Adipose tissue (tissue), 3 donors: Measurements from ENCODE around the gene RIIAD1. TPM values are rescaled to one million over a fixed set of nuclear protein-coding genes. Genes with fewer than 3 reads are reported as not detected.

Experiments
- H3K27ac ChIP-seq: one replicate; pipeline ENCODE4 v1.5.1; 2013; ENCODE audit warnings: low read depth, low read length
- WGBS, 3 donors: extraction: QIAGEN DNeasy Blood & Tissue Kit; methylation state at CpG; one replicate each; pipeline ENCODE4 v1.1.7; 2013; 5-methylcytosine and 5-hydroxymethylcytosine counted together
- polyA plus RNA-seq, 3 donors: library from polyadenylated mRNA; stranded (reverse); fragments of 200-250 nt; gene quantifications; one replicate each; pipeline ENCODE4 v1.2.3, GENCODE V29; 2013
- donor health status: healthy with polysubstance abuse.
- donor health status: Bipolar disorder and iron deficiency.
- donor health status: healthy.

RIIAD1 gene
- polyA plus RNA-seq, 3 donors: not detected

DNA sequence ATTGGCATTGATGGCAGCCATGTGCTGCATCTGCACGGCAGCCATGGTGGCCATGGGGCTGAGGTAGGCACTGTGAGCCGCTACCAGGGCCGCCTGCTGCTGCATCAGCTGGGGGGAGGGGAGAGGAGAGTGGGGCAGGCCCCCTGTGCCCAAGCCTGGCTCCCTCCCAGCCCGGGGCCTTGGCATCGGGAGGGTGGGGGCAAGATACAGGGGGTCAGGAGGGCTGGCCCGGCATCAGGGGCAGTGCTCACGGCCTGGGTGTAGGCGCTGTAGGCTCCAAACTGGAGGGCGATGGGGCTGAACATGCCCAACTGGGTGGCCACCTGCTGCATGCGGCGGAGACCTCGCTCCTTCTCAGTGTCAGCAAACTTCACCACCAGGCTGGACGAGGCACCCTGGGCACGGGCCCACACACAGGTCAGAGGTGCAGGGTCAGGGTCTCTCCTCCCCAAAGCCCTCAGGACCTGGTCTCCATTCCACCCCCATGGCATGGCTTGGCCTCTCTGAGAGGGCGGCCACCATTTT is 13.7 kb upstream of the RIIAD1 start:
- no peak overlapping the region for H3K27ac ChIP-seq
- 91 to 93% (median 92%) methylated on average over 14 to 15 of the region's 15 CpGs for WGBS, 3 donors

DNA sequence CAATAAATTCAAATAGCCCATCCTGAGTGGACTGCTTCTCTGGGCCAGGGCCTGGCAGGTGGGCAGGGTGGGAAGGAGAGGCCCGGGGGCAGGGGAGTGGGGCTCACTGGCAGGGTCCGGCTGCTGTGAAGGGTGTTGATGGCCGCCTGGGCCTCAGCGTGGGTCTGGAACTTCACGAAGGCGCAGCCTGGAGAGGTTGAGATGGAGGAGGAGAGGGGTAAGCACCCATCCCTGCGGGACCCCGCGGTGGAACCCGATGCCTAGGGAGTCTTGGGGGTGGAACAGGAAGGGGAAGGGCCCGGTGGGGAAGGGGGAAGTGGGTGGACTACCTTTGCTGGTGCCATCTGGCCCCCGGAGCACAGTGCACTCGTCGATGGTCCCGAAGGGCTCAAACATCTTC is 12.4 kb upstream of the RIIAD1 start:
- 72 to 81% (median 79%) methylated on average over 13 to 15 of the region's 15 CpGs for WGBS, 3 donors
- H3K27ac ChIP-seq: no peak overlapping the region

DNA sequence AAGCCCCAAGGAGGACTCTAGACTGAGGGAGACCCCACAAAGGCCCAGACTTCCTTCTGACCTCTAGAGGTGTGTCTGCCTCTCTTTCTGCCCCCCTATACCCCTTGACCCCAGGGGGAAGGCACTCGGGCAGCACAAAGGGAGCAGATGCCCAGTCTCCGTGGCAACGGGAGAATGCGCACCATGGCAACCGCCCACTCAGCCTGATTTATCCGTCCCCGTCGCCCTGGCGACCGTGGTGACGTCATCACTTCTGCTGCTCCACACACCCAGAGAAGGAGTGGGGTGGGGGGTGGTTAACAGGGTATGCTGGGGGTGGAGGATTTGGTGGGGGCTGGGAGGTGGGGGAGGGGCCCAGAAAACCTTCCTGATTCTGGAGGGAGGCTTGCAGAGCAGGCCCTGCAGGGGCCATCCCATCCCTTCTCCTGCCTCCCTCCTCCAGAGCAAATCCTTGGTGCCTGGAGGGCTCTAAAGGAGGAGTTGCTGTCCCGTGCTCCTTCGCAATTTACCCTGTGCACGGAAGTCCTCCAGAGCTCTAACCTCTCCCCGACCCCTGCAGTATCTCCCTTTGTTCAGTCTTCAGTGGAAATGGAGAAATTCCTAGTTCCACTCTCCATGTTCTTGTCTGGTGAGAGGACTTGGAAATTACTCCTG is 11.0 kb upstream of the RIIAD1 start:
- WGBS, 3 donors: 41 to 57% (median 55%) methylated on average over 15 of the region's 15 CpGs
- no peak overlapping the region for H3K27ac ChIP-seq

DNA sequence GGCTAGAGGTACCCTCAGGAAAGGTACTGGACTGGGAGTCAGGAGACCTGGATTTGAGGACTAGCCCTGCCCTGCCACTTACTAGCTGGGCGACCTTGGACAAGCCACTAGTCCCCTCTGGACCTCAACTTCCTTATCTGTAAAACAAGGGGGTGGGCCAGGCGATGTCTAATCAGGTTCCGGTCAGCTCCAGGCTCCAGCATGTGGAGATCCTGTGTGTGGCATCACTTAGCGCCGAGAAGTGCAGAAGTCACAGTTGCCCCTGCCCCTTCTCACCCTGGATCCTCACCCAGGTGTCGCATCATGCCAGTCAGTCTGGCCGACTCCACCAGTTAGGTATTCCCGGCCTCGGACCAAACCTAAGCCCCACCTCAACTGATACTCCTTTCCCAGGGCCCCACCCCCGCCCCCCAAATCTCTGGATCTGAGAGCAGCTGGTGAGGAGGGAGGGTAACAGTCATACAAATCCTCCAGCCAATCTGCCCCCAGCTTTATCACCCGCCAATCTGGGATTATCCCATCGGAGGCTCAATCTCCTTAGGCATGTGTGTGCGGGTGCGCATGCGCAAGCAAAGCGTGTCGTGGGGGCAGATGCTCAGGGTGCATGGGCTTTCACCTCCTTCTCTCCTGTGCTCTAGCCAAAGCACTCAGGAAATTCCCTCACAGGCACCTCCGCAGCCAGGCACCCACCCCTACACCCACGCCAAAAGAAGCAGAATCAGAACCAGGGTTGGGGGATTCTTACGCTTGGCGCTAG is 10.1 kb upstream of the RIIAD1 start:
- no peak overlapping the region for H3K27ac ChIP-seq
- 78 to 84% (median 83%) methylated on average over 21 of the region's 21 CpGs for WGBS, 3 donors

DNA sequence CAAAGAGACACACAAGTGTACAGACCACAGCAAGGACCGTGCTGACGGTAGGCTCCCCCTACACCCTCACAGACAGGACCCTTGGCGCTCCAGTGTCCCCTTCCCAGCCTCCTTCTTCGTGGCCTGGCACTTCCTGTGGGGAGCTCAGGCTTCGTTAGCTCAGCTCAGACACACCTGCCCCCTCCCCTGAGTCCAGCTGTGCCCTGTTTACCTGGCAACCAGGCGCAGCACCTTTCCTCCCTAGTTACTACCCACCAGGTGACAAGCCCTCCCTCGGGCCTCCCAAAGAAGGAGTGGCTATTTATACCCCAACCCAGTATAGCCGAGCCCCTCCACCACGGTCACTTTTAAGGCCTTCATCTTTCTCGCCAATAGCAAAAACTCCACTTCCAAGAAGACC is 9.4 kb upstream of the RIIAD1 start:
- 65 to 67% (median 67%) methylated on average over 10 of the region's 10 CpGs for WGBS, 3 donors
- no peak overlapping the region for H3K27ac ChIP-seq

DNA sequence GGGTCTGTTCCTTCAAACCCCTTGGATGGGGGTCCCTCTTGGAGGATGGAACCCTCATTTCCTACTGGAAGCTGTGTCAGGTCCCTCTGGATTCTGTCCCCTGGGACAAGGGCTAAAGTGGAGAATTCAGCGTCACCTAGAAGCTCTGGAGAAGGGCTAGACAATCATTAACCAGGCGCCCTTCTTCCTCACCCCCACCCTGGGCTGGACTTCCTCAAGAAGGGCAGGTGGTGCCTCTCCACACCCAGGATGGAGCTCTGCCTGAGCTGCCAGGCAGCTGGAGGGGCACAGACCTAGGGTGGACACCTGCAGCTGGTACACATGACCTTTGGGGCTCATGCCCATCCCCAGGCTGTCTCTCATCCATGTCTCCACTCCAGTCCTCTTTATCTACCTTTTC is 8.3 kb upstream of the RIIAD1 start:
- H3K27ac ChIP-seq: no peak overlapping the region
- 31 to 81% (median 76%) methylated on average over 2 of the region's 2 CpGs for WGBS, 3 donors

DNA sequence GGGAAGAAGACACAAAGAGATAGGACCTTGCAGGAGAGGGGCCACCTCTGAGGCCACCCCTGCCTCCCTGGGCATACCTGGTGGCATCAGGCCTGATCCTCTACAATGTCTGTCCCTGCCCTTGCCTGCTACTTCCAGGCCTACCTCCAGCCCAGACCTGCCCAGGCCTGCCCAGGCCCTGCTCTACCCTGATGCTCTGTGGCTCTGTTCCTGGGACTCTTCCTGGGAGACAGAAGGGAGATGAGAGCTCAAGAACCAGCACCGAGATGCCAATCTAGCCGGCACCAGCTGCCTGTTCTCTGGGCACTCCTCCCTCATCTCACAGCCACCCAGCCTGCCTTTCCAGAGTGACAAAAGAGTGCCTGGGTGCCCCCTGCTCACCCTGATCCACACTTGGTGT is 7.4 kb upstream of the RIIAD1 start:
- no peak overlapping the region for H3K27ac ChIP-seq
- 83 to 96% (median 90%) methylated on average over 1 to 2 of the region's 2 CpGs for WGBS, 3 donors

DNA sequence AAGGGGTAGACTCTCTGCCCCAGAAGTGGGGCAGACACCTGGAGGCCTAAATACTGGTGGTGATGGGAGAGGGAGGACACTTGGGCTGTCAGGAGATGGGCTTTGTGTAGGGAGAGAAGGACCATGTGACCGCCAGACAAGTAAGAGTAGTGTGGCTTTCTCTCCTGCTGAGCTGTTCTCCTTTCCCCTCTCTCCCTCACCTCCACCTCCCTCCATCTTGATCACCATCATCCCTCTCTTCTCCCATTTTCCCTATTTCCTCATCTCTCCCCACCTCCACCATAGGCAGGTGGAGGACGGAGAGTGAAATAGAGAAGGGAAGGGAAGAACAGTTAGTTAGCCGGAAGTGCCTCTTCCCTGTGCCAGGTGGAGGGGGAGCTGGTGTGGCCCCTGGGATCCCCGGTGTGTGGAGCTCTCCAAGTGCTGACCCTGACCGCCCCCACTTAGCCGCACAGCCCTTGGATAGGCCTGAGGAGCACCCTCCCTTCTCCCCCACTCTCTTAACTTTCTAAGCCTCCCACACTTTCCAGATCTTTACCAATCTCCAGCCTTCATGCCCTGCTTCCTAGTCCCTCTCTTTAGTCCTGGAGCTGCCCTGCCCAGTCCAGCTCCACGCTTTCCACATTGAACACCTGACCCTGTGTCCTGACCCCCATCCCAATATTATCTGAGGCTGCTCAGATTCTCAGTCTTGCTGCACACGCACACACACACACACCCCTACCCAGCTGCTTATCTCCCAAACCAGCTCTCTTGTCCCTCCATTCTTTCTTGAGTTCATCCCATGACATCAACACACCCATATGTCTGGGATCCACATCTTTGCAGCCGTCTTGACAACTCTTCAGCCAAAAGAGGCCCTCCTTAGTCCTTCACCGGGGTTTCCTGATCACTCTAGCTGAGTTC is 6.2 kb upstream of the RIIAD1 start:
- H3K27ac ChIP-seq: no peak overlapping the region
- 65 to 72% (median 66%) methylated on average over 10 of the region's 10 CpGs for WGBS, 3 donors

DNA sequence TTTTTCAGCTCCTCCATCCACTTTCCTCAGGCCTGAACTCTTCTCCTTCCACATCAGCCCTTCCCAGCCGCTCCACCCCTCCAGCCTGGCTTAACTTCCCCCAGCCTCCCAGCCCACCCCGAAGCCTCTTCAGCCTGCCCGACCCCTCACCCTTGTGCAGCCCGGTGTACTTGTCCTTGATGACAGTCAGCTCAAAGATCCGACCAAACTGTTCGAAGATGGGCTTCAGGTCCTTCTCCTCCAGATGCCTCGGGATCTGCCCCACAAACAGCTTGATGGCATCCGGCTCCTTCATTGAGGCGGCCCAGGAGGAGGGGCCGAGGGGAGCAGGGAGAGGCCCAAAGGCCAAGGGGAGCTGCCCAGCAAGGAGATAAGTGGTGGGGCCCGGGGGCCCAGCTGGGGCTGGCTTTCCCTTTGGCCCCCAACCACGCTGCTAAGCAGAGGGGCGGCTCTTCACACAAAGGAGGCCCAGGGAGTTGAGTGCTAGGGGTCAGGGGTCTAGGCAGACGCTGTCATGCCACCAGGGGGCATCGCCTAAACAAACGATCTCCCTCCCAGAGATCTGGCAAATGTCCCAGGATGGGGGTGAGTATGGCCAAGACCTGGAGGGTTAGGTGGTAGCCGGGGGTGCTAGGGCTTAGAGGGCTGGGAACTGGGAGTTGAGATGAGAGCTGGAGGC is 5.5 kb upstream of the RIIAD1 start:
- 37 to 41% (median 41%) methylated on average over 17 of the region's 17 CpGs for WGBS, 3 donors
- no peak overlapping the region for H3K27ac ChIP-seq

DNA sequence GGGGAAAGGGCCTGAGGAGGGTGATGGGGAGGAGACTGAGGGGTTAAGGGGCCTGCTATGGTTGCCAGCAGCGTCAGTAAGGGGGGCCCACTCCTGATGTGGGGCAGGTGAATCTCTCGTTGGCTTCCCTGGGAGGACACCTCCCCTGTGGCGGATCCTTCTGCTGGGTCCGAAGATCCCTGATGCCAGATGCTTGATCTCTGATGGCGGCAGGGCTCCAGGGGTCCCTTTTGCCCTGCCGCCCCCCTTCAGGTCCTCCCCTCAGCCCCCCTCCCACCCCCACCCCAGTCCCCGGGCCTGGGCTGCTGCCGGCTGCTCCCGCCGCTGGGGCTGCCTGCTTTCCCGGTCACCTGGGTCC is 4.9 kb upstream of the RIIAD1 start:
- WGBS, 3 donors: 2 to 23% (median 7%) methylated on average over 5 to 11 of the region's 11 CpGs
- H3K27ac ChIP-seq: no peak overlapping the region

DNA sequence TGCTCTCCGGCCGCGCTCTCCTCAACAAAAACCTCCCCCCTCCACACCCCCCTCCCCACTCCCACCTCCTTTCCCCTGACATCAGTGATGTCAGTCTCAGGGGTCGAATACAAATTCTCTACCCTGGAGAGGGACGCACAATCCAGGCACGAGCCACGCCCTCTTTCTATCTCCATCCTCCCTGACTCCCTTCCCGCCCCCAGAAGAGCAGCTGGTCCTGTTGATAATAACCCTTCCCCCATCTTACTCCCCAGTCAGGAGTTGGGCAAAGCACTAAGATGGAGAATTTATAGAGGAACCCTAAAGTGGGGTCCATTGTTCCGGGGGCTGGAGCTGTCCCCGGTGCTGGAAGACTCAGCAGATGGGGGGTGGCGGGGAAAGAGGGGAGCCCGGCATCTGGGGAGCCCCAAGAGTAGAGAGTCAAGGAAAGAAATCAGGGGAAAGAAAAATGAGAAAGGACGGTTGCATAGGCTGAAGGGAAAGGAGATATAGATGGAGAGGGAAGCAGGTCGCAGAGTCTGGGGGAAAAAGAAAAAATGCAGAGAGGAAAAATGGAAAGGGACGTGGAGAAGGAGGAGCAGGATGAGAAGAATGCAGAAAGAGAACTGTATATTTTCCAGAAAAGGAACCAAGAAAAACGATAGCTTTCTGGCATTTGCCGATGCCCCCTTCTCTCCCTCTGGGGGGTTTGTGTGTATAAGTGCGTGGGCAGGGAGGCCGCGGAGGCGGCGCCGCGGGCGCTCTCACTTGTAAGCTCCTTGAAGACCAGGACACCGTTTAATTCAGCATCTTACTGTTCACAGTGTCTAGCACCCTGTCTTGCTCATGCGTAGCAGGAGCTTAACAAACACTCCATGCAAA is 4.3 kb upstream of the RIIAD1 start, which contains the start of gene CELF3:
Gene CELF3 (minus strand): TSS at position 33 of the 861 bp plus-strand sequence. CDS start 783 bp downstream, outside the sequence.
- 5 to 8% (median 7%) methylated on average over 25 to 27 of the region's 27 CpGs for WGBS, 3 donors
- H3K27ac ChIP-seq: no peak within 1 kb of the TSS

DNA sequence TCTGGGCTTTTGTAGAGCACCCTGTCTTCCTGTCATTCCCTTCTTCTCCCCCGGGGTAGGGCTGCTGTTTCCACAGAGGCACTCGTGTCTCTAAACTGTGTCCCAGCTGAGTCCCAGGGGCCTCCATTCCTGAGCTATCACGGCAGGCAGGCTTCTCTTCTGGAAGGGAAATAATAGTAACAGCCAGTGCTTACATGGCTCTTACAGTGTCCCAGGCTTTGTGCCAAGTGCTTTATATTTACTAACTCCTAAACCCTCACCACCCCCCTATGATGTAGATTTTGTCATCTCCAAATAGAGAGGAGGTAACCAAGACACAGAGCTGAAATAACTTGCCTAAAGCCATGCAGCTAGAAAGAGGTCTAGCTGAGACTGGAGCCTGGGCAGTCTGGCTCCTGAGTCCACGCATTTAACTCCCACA is 3.3 kb upstream of the RIIAD1 start:
- H3K27ac ChIP-seq: no peak overlapping the region
- 41 to 45% (median 45%) methylated on average over 4 of the region's 4 CpGs for WGBS, 3 donors

DNA sequence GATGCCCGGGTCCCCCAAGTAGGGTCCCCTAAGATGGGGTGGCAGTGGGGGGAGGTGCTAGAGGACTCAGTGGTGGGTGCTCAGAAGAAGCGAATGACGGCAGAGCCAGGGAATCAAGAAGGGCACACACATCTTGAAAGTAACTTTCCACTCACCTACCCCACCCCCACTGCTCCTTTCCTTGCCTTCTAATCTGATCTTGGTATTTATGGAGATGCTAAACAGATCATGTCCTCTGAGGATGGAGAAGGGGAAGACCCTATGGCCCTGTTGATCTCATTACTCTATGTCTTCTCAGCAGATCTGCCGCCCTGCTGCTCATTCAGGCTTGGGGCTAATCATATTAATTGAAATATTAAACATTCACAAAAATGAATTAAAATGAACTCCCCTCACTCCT is 2.7 kb upstream of the RIIAD1 start:
- no peak overlapping the region for H3K27ac ChIP-seq
- 68 to 88% (median 82%) methylated on average over 4 of the region's 4 CpGs for WGBS, 3 donors

DNA sequence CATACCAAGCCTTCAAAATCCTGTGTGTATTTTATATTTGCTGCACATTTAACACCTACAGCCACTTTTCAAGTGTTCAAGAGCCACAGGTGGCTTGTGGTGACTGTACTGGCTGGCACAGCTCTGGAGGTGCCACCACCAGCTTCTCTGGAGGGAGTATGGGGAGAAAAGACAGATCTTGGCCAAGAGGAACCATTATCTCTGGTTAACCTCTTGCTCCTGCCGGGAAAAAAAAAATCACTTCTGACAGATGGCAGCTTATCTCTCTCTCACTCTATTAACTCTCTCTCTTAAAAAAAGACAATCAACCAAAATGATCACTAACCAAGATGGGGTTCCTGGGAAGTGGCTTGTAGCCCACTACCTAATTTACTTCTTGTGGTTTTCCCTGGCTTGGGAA is 1.2 kb upstream of the RIIAD1 start:
- WGBS, 3 donors: 20 to 52% (median 40%) methylated on average over 1 of the region's 1 CpG
- H3K27ac ChIP-seq: no peak overlapping the region

DNA sequence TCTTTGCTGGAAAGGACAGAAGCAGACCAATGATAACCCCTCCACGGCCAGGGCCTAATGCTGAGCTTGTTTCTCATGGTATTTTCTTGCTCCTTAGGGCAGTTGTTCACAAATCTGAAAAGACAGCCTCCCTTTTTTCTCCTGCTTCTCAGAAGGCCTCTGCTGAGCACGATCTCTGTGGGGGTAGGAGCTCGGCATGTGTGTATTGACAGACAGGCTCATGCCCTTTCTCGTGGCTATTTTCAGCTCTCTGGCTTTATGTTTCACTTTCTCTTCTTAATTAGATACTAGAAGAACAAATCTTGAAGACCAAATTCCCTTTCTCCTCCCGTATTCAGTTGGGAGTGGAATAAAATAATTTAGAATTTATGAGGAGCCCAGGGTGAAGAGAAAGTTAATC is 768 bp upstream of the RIIAD1 start:
- 11 to 28% (median 16%) methylated on average over 5 of the region's 5 CpGs for WGBS, 3 donors
- H3K27ac ChIP-seq: no peak overlapping the region

DNA sequence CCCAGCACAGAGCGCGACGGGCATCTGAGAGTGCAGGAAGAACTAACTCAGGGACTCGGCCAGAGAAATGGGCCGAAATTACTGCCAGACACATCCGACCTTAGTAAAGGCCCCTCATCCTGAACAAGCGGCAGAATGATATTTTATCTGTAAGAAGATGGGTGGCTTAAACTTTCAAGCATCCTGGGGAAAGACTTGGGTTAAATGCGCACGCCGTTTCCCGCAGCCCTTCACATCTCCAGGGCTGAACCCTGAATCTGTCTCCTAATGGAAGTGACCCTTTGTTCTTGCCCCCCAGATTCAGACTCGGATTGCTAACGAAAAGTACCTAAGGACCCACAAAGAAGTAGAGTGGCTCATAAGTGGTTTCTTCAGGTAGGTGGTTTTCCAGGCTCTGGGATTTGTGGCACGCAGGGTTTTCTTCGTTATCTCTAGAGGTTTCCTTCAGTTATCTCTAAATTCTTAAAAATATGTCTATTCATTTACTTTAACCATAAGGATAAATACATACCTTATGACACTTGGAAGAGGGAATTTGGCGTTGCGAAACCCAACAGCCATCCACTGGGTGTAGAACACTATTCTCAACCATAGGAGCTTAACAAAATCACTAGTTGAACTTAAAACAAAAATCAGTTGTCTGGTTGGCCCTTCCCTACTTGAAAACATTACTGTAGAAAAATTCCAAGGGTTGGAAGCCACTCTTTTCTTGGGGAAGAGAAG is 627 bp downstream of the RIIAD1 start:
- H3K27ac ChIP-seq: no peak overlapping the region
- WGBS, 3 donors: 26 to 42% (median 30%) methylated on average over 17 of the region's 17 CpGs
